Activated naive CD4-positive, alpha-beta T cell treated with anti-CD3 and anti-CD28 coated beads, Interleukin-2, amount 10 ng/mL, durations not matched to agents 7 days and 5 days (primary cell): ENCODE data around the gene ASTN2.

Source experiments
- CTCF ChIA-PET: fragments of 350-600 bp; sonication (Branson Sonifier 250); formaldehyde crosslinking; loops from one replicate; lab custom pipeline; 2021; ENCODE audit warnings: antibody characterized with exemption; lab: Charles Lee
- DNase-seq: peaks from one replicate; pipeline ENCODE4 v3.0.0-alpha.2; 2020
- H3K27ac Mint-ChIP-seq: one replicate; pipeline ENCODE4 v1.8.0; 2021; ENCODE audit warnings: mild to moderate bottlenecking, moderate library complexity, mixed read lengths
- H3K27me3 Mint-ChIP-seq: one replicate; pipeline ENCODE4 v1.8.0; 2021; ENCODE audit warnings: mild to moderate bottlenecking, mixed read lengths
- H3K36me3 Mint-ChIP-seq: one replicate; pipeline ENCODE4 v1.8.0; 2021; ENCODE audit warnings: mixed read lengths
- H3K4me1 Mint-ChIP-seq: one replicate; pipeline ENCODE4 v1.8.0; 2021; ENCODE audit warnings: mixed read lengths
- H3K4me3 Mint-ChIP-seq: one replicate; pipeline ENCODE4 v1.8.0; 2021; ENCODE audit warnings: mild to moderate bottlenecking, moderate library complexity, mixed read lengths
- H3K9me3 Mint-ChIP-seq: one replicate; pipeline ENCODE4 v1.8.0; 2021; ENCODE audit warnings: mixed read lengths

The ASTN2 gene

DNA sequence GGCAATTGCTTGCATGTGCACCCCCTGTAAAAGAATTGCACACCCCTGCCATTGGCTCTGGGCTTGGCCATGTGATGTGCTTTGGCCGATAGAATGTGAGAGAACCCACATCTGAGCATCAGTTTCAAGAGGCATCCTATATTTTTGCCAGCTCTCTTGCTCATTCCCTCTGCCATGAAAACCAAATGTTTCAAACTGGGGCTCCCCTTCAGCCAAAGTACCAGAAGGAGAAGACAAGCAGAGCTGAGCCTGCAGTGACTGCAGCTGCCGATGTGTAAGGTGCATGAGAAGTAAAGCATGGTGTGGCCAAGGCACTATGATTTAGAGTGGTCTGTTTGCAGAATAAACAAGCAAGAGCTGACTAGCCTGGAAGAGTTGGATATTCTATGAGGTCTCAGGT lies 132.3 kb downstream of the ASTN2 start:
- CTCF ChIA-PET: no interaction called here
- Mint-ChIP-seq H3K27ac (no peak overlapping the region), H3K27me3 (no peaks in the 10 kb centered on the region), H3K4me1 (no peaks in the 10 kb centered on the region), H3K9me3 (no peaks in the 10 kb centered on the region), H3K36me3 (no peaks in the 10 kb centered on the region), H3K4me3 (no peak overlapping the region)
- no peak for DNase-seq

DNA sequence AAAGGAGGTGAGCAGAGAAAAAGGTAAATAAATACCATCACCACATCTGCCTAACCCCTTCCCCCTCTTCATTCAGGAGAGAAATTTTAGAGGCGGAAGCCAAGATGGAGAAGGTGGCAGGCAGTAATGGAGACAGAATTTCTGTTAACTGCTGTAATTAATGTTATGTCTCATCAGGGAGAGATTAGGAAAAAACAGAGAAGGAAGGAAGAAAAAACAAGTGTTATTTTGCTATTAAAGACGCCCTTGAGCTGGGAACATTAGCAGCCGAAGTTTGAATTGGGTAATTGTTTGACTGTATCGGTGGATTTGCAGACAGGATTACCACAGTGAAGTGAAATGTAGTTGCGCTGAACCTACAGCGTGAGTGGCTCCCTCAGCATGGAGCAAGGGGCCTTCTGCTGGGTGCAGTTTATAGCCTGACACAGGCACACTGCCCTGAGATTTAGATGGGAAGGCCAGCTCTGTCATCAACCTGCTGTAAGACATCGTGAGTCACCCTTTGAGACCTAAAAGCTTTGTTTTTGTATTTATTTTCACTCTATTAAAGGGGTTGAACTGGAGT lies 136.3 kb downstream of the ASTN2 start:
- Mint-ChIP-seq H3K4me1 (no peaks in the 10 kb centered on the region), H3K27ac (no peak overlapping the region), H3K36me3 (no peaks in the 10 kb centered on the region), H3K9me3 (no peaks in the 10 kb centered on the region), H3K27me3 (no peaks in the 10 kb centered on the region), H3K4me3 (no peak overlapping the region)
- DNase-seq: no peak
- CTCF ChIA-PET: no interaction called here

DNA sequence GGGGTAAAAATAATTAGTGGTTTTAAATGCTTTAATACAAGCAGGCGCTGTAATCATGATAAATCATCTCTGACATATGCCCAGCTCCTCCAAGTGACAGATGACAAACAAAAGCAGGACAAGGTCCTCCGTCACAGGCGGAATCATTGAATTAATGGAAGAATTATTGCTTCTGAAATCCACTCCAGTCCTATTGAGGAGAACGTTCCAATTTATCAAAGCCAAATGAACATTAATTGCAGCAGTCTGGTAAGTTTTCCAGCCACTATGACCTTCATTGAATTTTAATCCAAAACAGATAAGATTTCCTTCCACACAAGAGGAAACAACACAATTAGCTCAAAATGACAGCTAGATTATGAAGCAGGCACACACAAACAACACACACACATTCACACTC lies 136.8 kb downstream of the ASTN2 start:
- CTCF ChIA-PET: no interaction called here
- Mint-ChIP-seq H3K36me3 (no peaks in the 10 kb centered on the region), H3K4me3 (no peak overlapping the region), H3K27ac (no peak overlapping the region), H3K9me3 (no peaks in the 10 kb centered on the region), H3K27me3 (no peaks in the 10 kb centered on the region), H3K4me1 (no peaks in the 10 kb centered on the region)
- DNase-seq: no peak

DNA sequence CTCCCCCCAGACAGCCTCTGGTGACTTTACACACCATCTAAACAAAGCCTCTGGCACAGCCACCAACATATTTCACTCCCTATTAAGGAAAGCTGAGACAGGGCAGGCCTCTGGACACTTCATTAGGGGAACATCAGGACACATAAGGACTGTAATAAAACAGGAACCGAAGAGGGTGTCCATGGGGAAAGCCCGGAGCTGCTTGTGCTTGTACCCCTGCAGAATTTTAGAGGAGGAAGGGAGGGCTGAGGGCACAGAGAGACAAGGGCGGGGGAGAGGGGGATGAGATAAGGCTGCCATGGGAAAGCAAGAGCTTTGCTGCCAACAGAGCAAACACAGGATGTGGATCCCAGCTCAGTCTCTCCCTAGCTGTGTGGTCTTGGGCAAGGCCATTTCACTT lies 138.4 kb downstream of the ASTN2 start:
- no peak overlapping the region for H3K4me3 Mint-ChIP-seq
- no peaks in the 10 kb centered on the region for H3K36me3 Mint-ChIP-seq
- no peak for DNase-seq
- CTCF ChIA-PET: no interaction called here
- H3K27me3 Mint-ChIP-seq: no peaks in the 10 kb centered on the region
- no peaks in the 10 kb centered on the region for H3K4me1 Mint-ChIP-seq
- no peak overlapping the region for H3K27ac Mint-ChIP-seq
- peaks cover 2% of the 10 kb centered on the region for H3K9me3 Mint-ChIP-seq

DNA sequence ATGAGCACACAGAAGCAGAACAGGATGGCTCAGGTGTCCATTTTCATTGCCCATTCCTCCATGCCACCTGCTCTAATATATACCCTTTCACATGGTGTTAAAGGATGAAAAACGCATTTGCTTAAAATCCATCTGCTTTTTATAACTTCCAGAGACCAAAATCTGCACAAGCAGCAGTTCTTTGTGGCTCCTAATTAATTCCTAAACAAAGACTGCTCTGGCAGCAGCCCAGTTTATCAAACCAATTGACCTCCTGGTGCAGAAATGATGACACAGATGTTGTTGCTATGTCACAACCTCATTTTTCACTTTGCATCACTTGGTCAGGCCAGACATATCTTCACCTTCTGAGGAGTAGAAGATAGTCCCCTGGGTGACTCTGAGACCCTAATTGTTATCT lies 141.2 kb downstream of the ASTN2 start:
- CTCF ChIA-PET: no interaction called here
- no peak for DNase-seq
- peaks cover 2% of the 10 kb centered on the region for H3K9me3 Mint-ChIP-seq
- no peak overlapping the region for H3K4me3 Mint-ChIP-seq
- no peaks in the 10 kb centered on the region for H3K4me1 Mint-ChIP-seq
- H3K36me3 Mint-ChIP-seq: no peaks in the 10 kb centered on the region
- H3K27me3 Mint-ChIP-seq: no peaks in the 10 kb centered on the region
- H3K27ac Mint-ChIP-seq: no peak overlapping the region

DNA sequence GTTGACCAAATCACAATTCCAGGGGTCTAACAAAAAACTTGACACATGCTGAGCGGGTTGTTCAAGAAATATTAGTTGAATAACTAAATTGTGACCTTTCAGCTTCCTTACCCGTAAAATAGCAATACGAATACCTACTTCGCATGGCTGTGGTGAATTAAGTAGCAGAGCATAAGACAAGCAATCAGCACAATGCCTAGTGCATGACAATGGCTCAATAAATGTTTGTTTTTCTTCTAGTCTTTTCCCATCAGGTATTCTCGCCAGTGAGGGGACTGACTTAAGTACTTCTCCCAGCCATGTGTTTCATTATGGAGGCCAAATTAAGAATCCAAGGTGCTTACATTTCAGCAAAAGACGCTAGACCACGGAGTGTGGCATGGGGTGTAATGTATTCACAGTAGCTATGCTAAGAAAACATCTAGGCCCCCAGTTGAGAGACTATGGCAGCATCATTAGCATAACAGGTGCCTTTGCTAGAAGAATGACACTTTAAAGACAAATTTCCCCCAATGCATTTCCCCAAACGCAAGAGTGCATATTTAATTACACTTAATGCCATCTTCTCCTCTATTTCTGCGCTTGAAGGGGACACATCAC lies 145.9 kb downstream of the ASTN2 start:
- CTCF ChIA-PET: no interaction called here
- Mint-ChIP-seq H3K4me3 (no peak overlapping the region), H3K27me3 (no peaks in the 10 kb centered on the region), H3K27ac (no peak overlapping the region), H3K36me3 (no peaks in the 10 kb centered on the region), H3K9me3 (peaks cover 2% of the 10 kb centered on the region), H3K4me1 (no peaks in the 10 kb centered on the region)
- no peak for DNase-seq

DNA sequence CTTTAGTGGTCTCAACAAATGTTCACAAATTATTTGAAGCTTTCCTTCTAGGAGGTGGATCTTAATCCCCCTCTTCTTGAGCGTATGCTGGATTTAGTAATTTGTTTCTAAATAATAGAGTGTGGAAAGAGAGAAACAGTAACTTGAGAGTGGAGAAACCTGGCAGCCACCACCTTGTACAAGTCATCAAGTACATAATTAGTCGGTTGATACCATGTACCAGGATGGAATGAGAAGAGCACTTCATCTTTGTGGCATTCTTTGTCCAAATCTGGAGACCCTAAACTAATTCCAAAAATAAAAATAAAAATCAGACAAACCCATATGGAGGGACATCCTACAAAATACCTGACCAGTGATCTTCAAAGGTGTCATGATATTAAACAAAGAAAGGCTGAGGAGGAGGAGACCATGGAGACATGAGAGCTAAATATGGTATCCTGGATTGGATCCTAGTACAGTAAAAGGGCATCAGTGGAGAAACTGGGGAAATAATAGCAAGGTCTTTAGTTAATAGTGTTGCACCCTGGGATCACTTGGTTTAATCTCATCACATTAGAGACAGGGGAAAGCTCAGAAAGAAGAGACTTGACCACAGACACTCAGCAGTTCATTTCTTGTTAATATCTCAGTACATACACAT lies 147.9 kb downstream of the ASTN2 start:
- Mint-ChIP-seq H3K4me3 (no peak overlapping the region), H3K36me3 (no peaks in the 10 kb centered on the region), H3K4me1 (no peaks in the 10 kb centered on the region), H3K9me3 (no peaks in the 10 kb centered on the region), H3K27me3 (no peaks in the 10 kb centered on the region), H3K27ac (no peak overlapping the region)
- CTCF ChIA-PET: interaction anchor here (0.7 kb wide), 1 partner anchor 377 kb away, joined by 3 read pairs; no protein-coding TSS in a partner anchor
- no peak for DNase-seq

DNA sequence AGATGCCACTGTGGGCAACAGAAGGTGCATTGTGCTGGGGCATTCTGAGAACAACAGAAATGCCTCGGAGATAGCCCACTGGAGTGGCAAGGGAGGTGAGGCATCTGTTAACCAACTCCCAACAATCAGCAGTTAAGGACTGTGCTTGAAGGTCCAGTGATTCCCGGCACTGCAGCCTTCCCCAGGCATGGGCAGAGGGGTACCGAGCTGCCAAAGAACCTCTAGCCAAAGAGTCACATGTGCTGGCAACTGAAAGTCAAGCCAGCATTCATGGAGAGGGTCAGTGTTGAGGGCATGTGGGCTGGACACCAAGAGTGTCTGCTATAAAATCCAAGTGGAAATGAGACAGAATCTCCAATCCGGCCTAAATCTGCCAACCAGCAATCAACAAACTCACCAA lies 149.6 kb downstream of the ASTN2 start:
- DNase-seq: no peak
- Mint-ChIP-seq H3K36me3 (no peaks in the 10 kb centered on the region), H3K4me1 (no peaks in the 10 kb centered on the region), H3K27ac (no peak overlapping the region), H3K27me3 (no peaks in the 10 kb centered on the region), H3K9me3 (no peaks in the 10 kb centered on the region), H3K4me3 (no peak overlapping the region)
- CTCF ChIA-PET: no interaction called here

DNA sequence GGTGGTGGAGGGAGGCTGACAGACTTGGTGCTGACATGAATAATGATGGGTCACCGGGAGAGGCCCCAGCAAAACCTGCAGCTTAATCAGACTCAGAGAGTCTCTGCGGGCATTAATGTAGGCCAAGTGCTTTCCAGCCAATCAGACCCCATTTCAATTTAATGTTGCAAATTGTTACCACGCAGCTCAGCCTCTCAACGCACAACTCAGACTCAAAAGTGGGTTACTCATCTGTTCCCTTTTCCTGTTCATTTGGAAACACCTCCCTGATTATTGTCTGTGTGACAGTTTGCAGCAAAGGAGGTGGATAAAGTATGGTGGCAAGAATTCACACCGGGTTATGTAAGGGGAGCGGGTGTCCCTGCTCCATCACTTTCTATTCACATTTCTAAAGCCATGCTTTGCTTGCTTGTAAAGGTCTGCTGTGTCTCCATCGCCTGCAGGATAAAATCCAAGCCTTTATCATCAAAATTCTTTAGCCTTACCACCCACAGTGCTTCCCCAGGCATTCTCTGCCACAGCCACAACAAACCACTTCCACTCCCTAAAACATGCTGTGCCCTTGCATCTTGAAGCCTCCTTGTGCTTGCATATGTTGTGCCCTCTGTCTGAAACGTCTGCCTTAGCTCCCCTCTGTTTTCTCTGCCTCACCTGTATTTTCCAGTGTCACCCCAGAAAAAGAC lies 156.5 kb downstream of the ASTN2 start:
- Mint-ChIP-seq H3K4me3 (no peak overlapping the region), H3K36me3 (no peaks in the 10 kb centered on the region), H3K9me3 (peaks cover 1% of the 10 kb centered on the region), H3K4me1 (no peaks in the 10 kb centered on the region), H3K27me3 (no peaks in the 10 kb centered on the region), H3K27ac (no peak overlapping the region)
- CTCF ChIA-PET: no interaction called here
- no peak for DNase-seq

DNA sequence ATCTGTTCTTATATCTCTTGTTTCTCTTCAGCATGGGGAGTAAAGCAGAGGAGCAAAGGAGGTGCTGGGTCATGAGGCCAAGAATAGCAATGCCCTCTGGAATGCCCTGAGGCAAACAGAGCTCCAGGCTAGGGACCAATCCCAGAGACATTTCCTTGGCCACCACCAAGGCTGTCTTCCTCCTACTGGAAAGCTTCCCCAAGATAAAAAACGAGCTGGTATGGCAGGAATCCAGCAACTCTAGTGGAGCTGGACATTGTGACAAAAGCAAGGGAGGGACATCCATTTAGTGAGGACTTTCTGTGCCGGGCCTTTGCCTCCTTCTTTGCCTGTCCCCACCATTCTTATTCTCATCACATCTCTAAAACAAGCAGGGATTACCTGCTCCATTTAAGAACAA lies 161.6 kb downstream of the ASTN2 start:
- H3K4me3 Mint-ChIP-seq: no peak overlapping the region
- no peaks in the 10 kb centered on the region for H3K36me3 Mint-ChIP-seq
- DNase-seq: no peak
- H3K9me3 Mint-ChIP-seq: peaks cover 4% of the 10 kb centered on the region
- CTCF ChIA-PET: no interaction called here
- no peaks in the 10 kb centered on the region for H3K27me3 Mint-ChIP-seq
- no peaks in the 10 kb centered on the region for H3K4me1 Mint-ChIP-seq
- no peak overlapping the region for H3K27ac Mint-ChIP-seq

DNA sequence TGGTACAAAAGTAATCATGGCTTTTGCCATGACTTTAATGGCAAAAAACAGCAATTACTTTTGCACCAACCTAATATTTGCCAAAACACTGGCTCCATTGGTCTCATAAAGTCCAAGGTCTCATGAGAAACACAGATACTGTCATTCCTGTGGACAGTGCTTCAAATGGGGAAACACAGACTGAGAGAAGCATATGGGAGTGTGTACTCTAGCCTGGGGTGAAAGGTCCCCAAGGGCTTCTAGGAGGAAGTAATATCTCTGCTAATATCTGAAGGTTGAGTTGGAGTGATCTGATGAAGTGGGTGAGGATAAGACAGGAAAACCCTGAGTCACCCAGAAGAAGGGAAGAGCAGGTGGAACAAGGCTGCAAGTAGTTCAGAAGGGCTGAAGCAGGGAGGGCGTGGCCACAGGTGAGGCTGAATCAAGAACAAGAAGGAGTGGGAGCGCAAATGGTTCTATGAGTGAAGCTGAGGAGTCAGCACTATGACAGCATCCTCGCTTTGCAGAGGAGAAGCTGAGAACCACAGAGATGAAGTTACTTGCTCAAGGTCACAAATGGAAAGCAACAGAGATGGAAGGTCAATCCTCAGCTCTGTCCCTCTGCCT lies 164.1 kb downstream of the ASTN2 start:
- CTCF ChIA-PET: no interaction called here
- no peaks in the 10 kb centered on the region for H3K36me3 Mint-ChIP-seq
- H3K27ac Mint-ChIP-seq: no peak overlapping the region
- peaks cover 4% of the 10 kb centered on the region for H3K9me3 Mint-ChIP-seq
- H3K27me3 Mint-ChIP-seq: no peaks in the 10 kb centered on the region
- no peak overlapping the region for H3K4me3 Mint-ChIP-seq
- no peak for DNase-seq
- H3K4me1 Mint-ChIP-seq: no peaks in the 10 kb centered on the region

DNA sequence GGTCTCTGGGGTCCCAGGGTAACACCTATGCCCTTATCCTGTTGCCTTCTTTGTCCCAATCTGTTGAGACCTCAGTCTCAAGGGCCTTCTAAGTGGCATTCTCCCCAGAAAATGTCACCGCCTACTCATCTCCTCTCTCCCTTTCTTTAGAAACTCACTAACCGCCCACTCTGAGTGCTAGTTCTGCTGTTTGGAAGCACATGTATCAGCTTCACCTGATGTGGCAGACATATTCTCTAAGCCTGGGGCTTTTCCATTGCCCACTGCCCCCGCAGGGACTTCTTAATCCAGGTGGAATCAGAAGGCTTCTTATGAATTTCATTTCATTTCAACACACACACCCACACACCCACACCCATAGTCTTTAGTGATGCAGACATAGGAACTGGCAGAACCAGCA lies 165.1 kb downstream of the ASTN2 start:
- CTCF ChIA-PET: no interaction called here
- H3K27me3 Mint-ChIP-seq: no peaks in the 10 kb centered on the region
- H3K4me3 Mint-ChIP-seq: no peak overlapping the region
- no peaks in the 10 kb centered on the region for H3K36me3 Mint-ChIP-seq
- no peaks in the 10 kb centered on the region for H3K4me1 Mint-ChIP-seq
- H3K27ac Mint-ChIP-seq: no peak overlapping the region
- DNase-seq: no peak
- H3K9me3 Mint-ChIP-seq: peaks cover 4% of the 10 kb centered on the region

DNA sequence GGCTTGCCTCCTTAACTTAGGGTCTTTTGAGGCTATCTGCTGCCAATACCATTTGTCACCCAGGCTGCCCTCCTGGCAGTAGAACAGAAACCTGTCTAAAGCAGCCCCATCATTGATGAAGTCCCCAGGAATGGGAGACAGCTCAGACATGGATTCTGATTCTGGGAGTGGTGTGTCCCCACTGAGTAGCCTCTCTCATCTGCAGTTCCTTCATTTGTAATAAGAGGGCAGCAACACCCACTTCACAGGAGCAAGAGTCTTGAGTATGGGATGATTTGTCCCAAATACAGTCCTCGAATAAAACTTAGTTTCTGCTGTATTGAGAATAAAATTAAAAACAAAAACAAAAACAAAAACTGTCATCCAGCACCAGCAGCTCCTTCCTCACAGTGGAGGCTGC lies 167.6 kb downstream of the ASTN2 start:
- H3K9me3 Mint-ChIP-seq: peaks cover 2% of the 10 kb centered on the region
- CTCF ChIA-PET: no interaction called here
- H3K27ac Mint-ChIP-seq: no peak overlapping the region
- no peaks in the 10 kb centered on the region for H3K27me3 Mint-ChIP-seq
- no peak for DNase-seq
- no peaks in the 10 kb centered on the region for H3K36me3 Mint-ChIP-seq
- H3K4me3 Mint-ChIP-seq: no peak overlapping the region
- no peaks in the 10 kb centered on the region for H3K4me1 Mint-ChIP-seq

DNA sequence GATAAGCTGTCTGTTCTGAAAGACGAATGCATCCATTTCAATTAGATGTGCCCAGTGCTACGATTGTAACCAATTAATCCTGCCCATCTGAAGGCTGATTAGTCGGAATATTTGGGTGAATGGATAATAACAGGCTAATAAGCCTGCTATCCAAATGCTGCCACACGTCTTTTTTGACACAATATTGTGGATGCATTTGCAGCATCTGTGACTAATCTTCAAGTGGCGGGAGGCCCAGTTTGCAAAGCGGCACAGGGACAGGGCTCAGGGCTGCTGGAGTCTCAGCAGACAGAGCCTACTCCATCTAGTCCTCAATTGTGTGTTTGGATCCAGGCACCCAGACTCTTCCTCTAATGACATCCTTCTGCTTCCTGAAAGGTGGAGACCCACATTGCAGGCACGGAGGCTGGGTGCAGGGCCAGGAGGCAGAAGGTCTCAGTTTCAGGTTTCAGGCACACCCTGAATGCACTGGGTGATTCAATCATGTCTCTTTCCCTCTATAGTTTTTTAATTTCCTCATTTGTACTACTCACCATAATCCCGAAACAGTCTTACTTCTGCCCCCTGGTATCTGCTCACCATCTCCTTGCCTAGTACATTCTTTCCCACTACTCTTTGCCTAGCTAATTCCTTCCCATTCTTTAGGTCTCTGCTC lies 169.6 kb downstream of the ASTN2 start:
- no peak overlapping the region for H3K27ac Mint-ChIP-seq
- no peak for DNase-seq
- CTCF ChIA-PET: no interaction called here
- H3K36me3 Mint-ChIP-seq: no peaks in the 10 kb centered on the region
- no peaks in the 10 kb centered on the region for H3K4me1 Mint-ChIP-seq
- H3K4me3 Mint-ChIP-seq: no peak overlapping the region
- H3K9me3 Mint-ChIP-seq: peaks cover 4% of the 10 kb centered on the region
- no peaks in the 10 kb centered on the region for H3K27me3 Mint-ChIP-seq
